Gastroesophageal sphincter (tissue), 4 donors: Measurements from ENCODE around the gene GAS2L2. TPM values are rescaled to one million over a fixed set of nuclear protein-coding genes. Genes with fewer than 3 reads are reported as not detected.
A peak's percentile ranks its signal among the peaks of the same experiment; 100 is the strongest.

Source experiments
- ATAC-seq: fragments of 150-250 bp; one replicate; pipeline ENCODE4 v1.9.1; 2016; ENCODE audit warnings: mild to moderate bottlenecking, moderate library complexity
- H3K27ac ChIP-seq, 4 donors: fragments of 200-600 bp; sonication (generic) in 3 of 4; 1 replicate in 3 of 4; 2 replicates in 1 of 4; pipeline ENCODE4 v1.5.1; 2016 to 2019
- H3K27me3 ChIP-seq: fragments of 200-600 bp; sonication (generic); one replicate; pipeline ENCODE4 v1.5.1; 2019
- H3K36me3 ChIP-seq, 2 donors: fragments of 200-600 bp; sonication (generic); one replicate each; pipeline ENCODE4 v1.5.1; 2019; ENCODE audit warnings: control low read depth in 1 of 2
- H3K4me1 ChIP-seq, 3 donors: fragments of 200-600 bp; sonication (generic); 1 replicate in 2 of 3; 2 replicates in 1 of 3; pipeline ENCODE4 v1.5.1; 2016 to 2019; ENCODE audit warnings: control low read depth in 2 of 3
- H3K4me3 ChIP-seq, 2 donors: fragments of 200-600 bp; sonication (generic); one replicate each; pipeline ENCODE4 v1.5.1; 2019; ENCODE audit warnings: mild to moderate bottlenecking in 1 of 2, moderate library complexity in 1 of 2
- H3K9me3 ChIP-seq, 3 donors: fragments of 200-600 bp; sonication (generic); one replicate each; pipeline ENCODE4 v1.5.1; 2017 to 2019; ENCODE audit warnings: control low read depth in 2 of 3
- CTCF ChIP-seq, 4 experiments: fragments of 200-600 bp in 2 of 4; fragments of 450-650 bp in 2 of 4; sonication (generic) in 1 of 4; IDR thresholded peaks; one replicate each; pipeline ENCODE4 v1.5.1; 2017 to 2019; ENCODE audit warnings: antibody characterized with exemption in 4 of 4, mild to moderate bottlenecking in 2 of 4, moderate library complexity in 2 of 4
- EP300 ChIP-seq: sonication (generic); formaldehyde crosslinking; IDR thresholded peaks from one replicate; pipeline ENCODE4 v1.6.1; 2017; ENCODE audit warnings: antibody characterized with exemption, mild to moderate bottlenecking
- POLR2A ChIP-seq, 2 donors: fragments of 450-650 bp; IDR thresholded peaks; one replicate each; pipeline ENCODE4 v1.6.1; 2017; ENCODE audit warnings: antibody characterized with exemption in 2 of 2, mild to moderate bottlenecking in 2 of 2, moderate library complexity in 1 of 2
- POLR2AphosphoS5 ChIP-seq: sonication (generic); formaldehyde crosslinking; IDR thresholded peaks from one replicate; pipeline ENCODE4 v1.6.1; 2017; ENCODE audit warnings: antibody characterized with exemption
- WGBS, 2 donors: methylation state at CpG; one replicate each; pipeline ENCODE4 v1.1.5; 2018; ENCODE audit warnings: low coverage in 1 of 2; 5-methylcytosine and 5-hydroxymethylcytosine counted together
- total RNA-seq, 4 donors: library from RNA; depleted of rRNA; stranded (reverse); fragments of >200 nt; gene quantifications; one replicate each; pipeline ENCODE4 v1.1.0, GENCODE V29; 2016

GAS2L2 gene
- total RNA-seq, 4 donors from 2014 or later: 1.5 TPM; not detected in 3

GRCh38 chr17:35742896-35743477 lies 10.1 kb downstream of the GAS2L2 start:
- no peak for ATAC-seq
- H3K27ac ChIP-seq: no peak overlapping the region
- peaks cover 64% of the 10 kb centered on the region for H3K27me3 ChIP-seq
- 73 to 74% methylated on average over 4 to 5 of the region's 7 CpGs for WGBS, 2 donors
- no peaks in the 10 kb centered on the region for H3K9me3 ChIP-seq
- no peak overlapping the region for H3K4me3 ChIP-seq
- H3K4me1 ChIP-seq: peaks cover 0 to 23% (median 6%) of the 10 kb centered on the region in 3 donors
- no peaks in the 10 kb centered on the region for H3K36me3 ChIP-seq
- TF ChIP-seq EP300 (no peak), POLR2A (IDR thresholded peaks at IDR 0.05) (no peak), CTCF (IDR thresholded peaks at IDR 0.05) (no peak), POLR2AphosphoS5 (no peak)

DNA sequence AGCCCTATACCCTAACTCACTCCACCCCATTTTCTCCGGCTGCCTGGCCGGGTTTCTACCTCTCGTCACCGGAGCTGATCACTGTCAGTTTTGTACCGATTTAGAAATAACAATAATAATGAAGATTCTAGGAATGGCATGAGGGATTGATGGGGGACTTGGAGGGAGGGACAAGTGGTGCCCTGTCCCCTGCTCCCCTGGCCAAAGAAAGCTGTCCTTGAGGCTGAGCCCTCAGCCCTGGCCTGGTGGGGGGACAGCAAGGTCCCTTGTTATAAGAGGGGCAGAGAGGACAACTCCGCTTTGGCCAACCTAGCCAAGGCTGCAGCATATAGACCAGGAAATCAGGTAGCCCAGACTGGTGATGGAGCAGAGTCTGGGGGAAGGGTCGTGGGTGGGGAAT lies 10.5 kb downstream of the GAS2L2 start:
- Histone ChIP-seq H3K4me1 (peaks cover 0 to 18% (median 6%) of the 10 kb centered on the region in 3 donors), H3K27ac (no peak overlapping the region), H3K9me3 (no peaks in the 10 kb centered on the region), H3K4me3 (no peak overlapping the region), H3K27me3 (peaks cover 60% of the 10 kb centered on the region), H3K36me3 (no peaks in the 10 kb centered on the region)
- 67% methylated on average over 6 of the region's 7 CpGs; no CpG with 5 or more reads in 1 of the 2 donors for WGBS, 2 donors
- no peak for ATAC-seq
- no peak for TF ChIP-seq EP300
- no peak for TF ChIP-seq POLR2A (IDR thresholded peaks at IDR 0.05)
- TF ChIP-seq CTCF (IDR thresholded peaks at IDR 0.05): no peak
- TF ChIP-seq POLR2AphosphoS5: no peak

DNA sequence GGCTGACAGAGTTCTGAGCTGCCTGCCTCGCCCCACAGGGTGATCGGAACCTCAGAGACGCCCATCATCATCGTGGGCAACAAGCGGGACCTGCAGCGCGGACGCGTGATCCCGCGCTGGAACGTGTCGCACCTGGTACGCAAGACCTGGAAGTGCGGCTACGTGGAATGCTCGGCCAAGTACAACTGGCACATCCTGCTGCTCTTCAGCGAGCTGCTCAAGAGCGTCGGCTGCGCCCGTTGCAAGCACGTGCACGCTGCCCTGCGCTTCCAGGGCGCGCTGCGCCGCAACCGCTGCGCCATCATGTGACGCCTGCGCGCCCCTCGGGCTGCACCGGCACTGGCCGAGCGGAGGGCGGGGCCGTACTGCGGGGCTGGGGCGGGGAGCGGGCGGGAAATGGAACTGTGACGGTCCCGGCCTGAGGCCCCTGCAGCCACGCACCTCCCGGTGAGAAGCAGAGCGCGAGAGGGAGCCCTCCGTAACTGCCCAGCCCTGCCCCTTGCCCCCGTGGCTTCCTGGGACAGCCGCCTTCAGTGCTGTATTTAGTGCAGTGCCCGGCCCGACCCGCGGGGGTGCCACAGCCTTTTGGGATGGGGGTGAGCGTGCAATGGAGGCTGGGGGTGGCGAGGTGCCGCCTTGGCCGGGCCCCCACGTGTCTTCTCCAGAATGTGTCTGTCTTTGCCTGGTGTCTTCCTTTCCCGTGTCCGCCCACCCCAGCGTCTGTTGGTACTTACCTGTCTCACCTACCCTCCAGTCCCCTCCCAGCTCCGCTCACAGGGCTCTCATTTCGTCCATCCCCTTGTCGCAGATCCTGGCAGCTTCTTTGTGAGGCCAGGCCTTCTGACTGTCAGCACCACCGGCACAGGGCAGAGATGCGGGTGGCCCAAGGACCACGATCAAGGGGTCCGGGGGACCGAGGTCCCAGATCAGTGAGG lies 11.8 kb downstream of the GAS2L2 start:
- H3K9me3 ChIP-seq: no peaks in the 10 kb centered on the region
- peaks cover 57% of the 10 kb centered on the region for H3K27me3 ChIP-seq
- peak; percentile 35 for ATAC-seq
- H3K36me3 ChIP-seq: no peaks in the 10 kb centered on the region
- peak overlapping the region in 1 of 2 donors; percentile 29 for H3K4me3 ChIP-seq
- H3K27ac ChIP-seq: no peak overlapping the region
- TF ChIP-seq EP300: no peak
- no peak for TF ChIP-seq POLR2A (IDR thresholded peaks at IDR 0.05)
- TF ChIP-seq CTCF (IDR thresholded peaks at IDR 0.05): no peak
- no peak for TF ChIP-seq POLR2AphosphoS5
- peaks cover 0 to 13% (median 6%) of the 10 kb centered on the region in 3 donors for H3K4me1 ChIP-seq
- WGBS, 2 donors: 12 to 80% methylated on average over 1 to 5 of the region's 73 CpGs

GRCh38 chr17:35740216-35740615 lies 12.8 kb downstream of the GAS2L2 start:
- H3K27ac ChIP-seq: no peak overlapping the region
- no peak for TF ChIP-seq CTCF (IDR thresholded peaks at IDR 0.05)
- TF ChIP-seq POLR2AphosphoS5: no peak
- no peak for TF ChIP-seq POLR2A (IDR thresholded peaks at IDR 0.05)
- no peak for TF ChIP-seq EP300
- no peak for ATAC-seq
- no peak overlapping the region for H3K4me3 ChIP-seq
- WGBS, 2 donors: 90% methylated on average over 2 of the region's 7 CpGs; no CpG with 5 or more reads in 1 of the 2 donors
- no peaks in the 10 kb centered on the region for H3K36me3 ChIP-seq
- peaks cover 0 to 13% (median 6%) of the 10 kb centered on the region in 3 donors for H3K4me1 ChIP-seq
- H3K9me3 ChIP-seq: no peaks in the 10 kb centered on the region
- H3K27me3 ChIP-seq: peaks cover 55% of the 10 kb centered on the region
